Common myeloid progenitor, CD34-positive (primary cell): Measurements from ENCODE around the gene ACIN1.
A peak's percentile ranks its signal among the peaks of the same experiment; 100 is the strongest.

Source experiments
- CTCF ChIA-PET: fragments of 350-600 bp; sonication (Branson Sonifier 250); formaldehyde crosslinking; loops from one replicate; lab custom pipeline; 2021; ENCODE audit warnings: antibody characterized with exemption; lab: Charles Lee
- POLR2A ChIA-PET: fragments of 350-600 bp; sonication (Branson Sonifier 250); formaldehyde crosslinking; loops from one replicate; lab custom pipeline; 2021; ENCODE audit warnings: antibody characterized with exemption; lab: Charles Lee
- DNase-seq, 3 donors: peaks; one replicate each; pipeline versions ENCODE4 v3.0.0 to v3.0.0-alpha.2; 2013
- H3K27ac ChIP-seq, 2 experiments: 1 replicate in 1 of 2; 2 replicates in 1 of 2; pipeline ENCODE4 v1.7.0; 2013; ENCODE audit warnings: inconsistent platforms in 2 of 2, low read length in 2 of 2, mild to moderate bottlenecking in 2 of 2, low read depth in 1 of 2, moderate library complexity in 1 of 2; ENCODE audit not compliant: severe bottlenecking in 2 of 2, insufficient read depth in 1 of 2, poor library complexity in 1 of 2
- H3K27me3 ChIP-seq, 5 experiments: replicated peaks in 2 of 5; 1 replicate in 3 of 5; 2 replicates in 2 of 5; pipeline versions ENCODE4 v1.6.1 to v1.7.0; 2013; ENCODE audit warnings: low read length in 4 of 5, mild to moderate bottlenecking in 2 of 5, moderate library complexity in 2 of 5, inconsistent platforms in 1 of 5; ENCODE audit not compliant: insufficient read depth in 5 of 5, control insufficient read depth in 4 of 5
- H3K36me3 ChIP-seq, 4 experiments: 1 replicate in 2 of 4; 2 replicates in 2 of 4; pipeline versions ENCODE4 v1.6.1 to v1.7.0; 2013; ENCODE audit warnings: low read length in 3 of 4, control low read depth in 1 of 4, mild to moderate bottlenecking in 1 of 4; ENCODE audit not compliant: control insufficient read depth in 4 of 4, insufficient read depth in 4 of 4
- H3K4me1 ChIP-seq, 4 experiments: 1 replicate in 3 of 4; 2 replicates in 1 of 4; pipeline versions ENCODE4 v1.6.1 to v1.7.1; 2013; ENCODE audit warnings: low read length in 3 of 4, mild to moderate bottlenecking in 3 of 4, control low read depth in 1 of 4, inconsistent platforms in 1 of 4, moderate library complexity in 1 of 4; ENCODE audit not compliant: control insufficient read depth in 4 of 4, insufficient read depth in 4 of 4; ENCODE audit errors: control extremely low read depth in 1 of 4
- H3K4me3 ChIP-seq, 7 experiments: 1 replicate in 4 of 7; 2 replicates in 3 of 7; pipeline versions ENCODE4 v1.5.1 to v1.7.0; 2013; ENCODE audit warnings: mild to moderate bottlenecking in 7 of 7, low read length in 6 of 7, moderate library complexity in 6 of 7, inconsistent platforms in 2 of 7, low read depth in 2 of 7, control low read depth in 1 of 7; ENCODE audit not compliant: insufficient read depth in 4 of 7, control insufficient read depth in 1 of 7; ENCODE audit errors: extremely low read depth in 1 of 7
- H3K9me3 ChIP-seq, 5 experiments: 1 replicate in 4 of 5; 2 replicates in 1 of 5; pipeline versions ENCODE4 v1.6.1 to v1.7.1; 2013; ENCODE audit warnings: low read length in 4 of 5, mild to moderate bottlenecking in 2 of 5, inconsistent platforms in 1 of 5, low read depth in 1 of 5, moderate library complexity in 1 of 5; ENCODE audit not compliant: control insufficient read depth in 4 of 5, insufficient read depth in 2 of 5; ENCODE audit errors: control extremely low read depth in 1 of 5
- WGBS: methylation state at CpG from one replicate; pipeline ENCODE4 v1.1.5; 2013; ENCODE audit not compliant: insufficient coverage; 5-methylcytosine and 5-hydroxymethylcytosine counted together

The ACIN1 gene

DNA sequence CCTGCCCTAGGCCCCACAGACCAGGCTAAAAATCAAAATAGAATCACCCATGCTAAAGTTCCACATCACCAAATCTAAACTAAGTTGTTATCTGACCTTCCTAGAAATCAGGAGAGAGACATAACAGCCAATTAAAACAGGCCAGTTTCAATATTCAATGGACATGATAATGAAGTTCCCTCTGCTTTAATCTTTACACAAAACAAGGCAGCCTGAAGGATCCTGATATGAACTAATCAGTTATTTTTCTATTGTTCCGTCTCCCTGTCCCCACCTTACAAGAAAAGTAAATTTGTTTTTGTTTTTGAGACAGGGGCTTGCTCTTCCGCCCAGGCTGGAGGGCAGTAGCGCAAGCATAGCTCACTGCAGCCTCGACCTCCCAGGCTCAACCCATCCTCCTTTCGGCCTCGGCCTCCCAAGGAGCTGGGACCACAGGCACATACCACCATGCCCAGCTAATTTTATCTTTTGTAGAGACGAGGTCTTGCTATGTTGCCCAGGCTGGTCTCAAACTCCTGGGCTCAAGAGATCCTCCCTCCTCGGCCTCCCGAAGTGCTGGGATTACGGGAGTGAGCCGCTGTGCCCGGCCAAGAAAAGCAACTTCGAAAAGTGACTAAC is 29.5 kb upstream of the ACIN1 start:
- no peak overlapping the region for H3K4me3 ChIP-seq
- WGBS, result 96% methylated on average over 9 of the region's 13 CpGs
- H3K36me3 ChIP-seq, result no peaks in the 10 kb centered on the region
- H3K27ac ChIP-seq, result no peak overlapping the region
- H3K27me3 ChIP-seq, result no peaks in the 10 kb centered on the region
- no peaks in the 10 kb centered on the region for H3K9me3 ChIP-seq
- ChIA-PET POLR2A (no interaction called here), CTCF (interaction anchor here (1.2 to 16.7 kb wide), 3 partner anchors 39 to 56 kb away, joined by 3 to 462 read pairs (median 4); partner anchors contain the start of gene SLC7A8)
- DNase-seq, result no peak
- peaks cover 2 to 25% (median 19%) of the 10 kb centered on the region in 4 experiments for H3K4me1 ChIP-seq

DNA sequence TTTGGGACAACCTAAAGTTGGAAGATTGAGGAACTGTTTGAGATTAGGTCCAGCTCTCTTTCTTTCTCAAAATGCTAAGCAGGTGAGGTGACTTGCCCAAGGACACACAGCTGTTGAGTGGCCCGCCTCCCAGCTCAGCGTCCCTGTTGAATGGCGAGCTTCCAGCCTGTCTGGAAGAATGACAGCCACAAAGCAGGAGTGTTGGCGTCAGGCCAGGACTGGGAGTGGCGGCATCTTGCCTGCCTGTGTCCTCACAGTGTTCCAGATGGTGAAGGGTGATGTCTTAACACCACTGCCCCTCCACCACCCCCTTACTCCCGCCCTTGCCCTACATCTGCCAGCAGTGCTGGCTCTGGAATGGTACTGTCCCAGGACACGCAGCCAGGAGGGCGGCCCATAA is 28.5 kb upstream of the ACIN1 start:
- 96% methylated on average over 8 of the region's 8 CpGs for WGBS
- H3K27ac ChIP-seq, result no peak overlapping the region
- CTCF ChIA-PET, result interaction anchor here (1.1 to 16.7 kb wide), 5 partner anchors 12 to 57 kb away, joined by 3 to 462 read pairs (median 3); partner anchors contain the start of gene SLC7A8
- no peak overlapping the region for H3K4me3 ChIP-seq
- H3K36me3 ChIP-seq, result no peaks in the 10 kb centered on the region
- no peaks in the 10 kb centered on the region for H3K9me3 ChIP-seq
- peaks cover 2 to 30% (median 28%) of the 10 kb centered on the region in 4 experiments for H3K4me1 ChIP-seq
- POLR2A ChIA-PET, result interaction anchor here (0.6 kb wide), 1 partner anchor 28 kb away, joined by 3 read pairs; the partner anchor contains the start of gene C14orf119
- no peak for DNase-seq
- no peaks in the 10 kb centered on the region for H3K27me3 ChIP-seq

DNA sequence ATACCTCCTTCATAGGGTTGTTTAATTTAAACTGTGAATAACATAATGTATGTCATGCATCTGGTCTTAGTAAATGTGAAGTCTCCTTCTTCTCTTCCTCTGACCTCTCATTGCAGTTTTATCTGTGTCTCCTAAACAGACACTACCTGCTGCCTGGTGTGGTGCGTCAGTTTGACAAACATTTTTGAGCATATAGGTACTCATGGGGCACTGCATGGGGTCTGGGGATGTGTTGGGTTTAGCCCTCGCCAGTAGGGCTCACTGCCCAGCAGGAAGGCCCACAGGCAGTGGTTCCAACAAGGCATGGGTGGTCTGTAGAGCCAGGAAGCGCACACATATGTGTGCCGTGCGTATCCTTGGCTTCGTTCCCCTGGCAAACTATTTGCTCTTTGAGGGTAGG is 27.1 kb upstream of the ACIN1 start:
- Histone ChIP-seq H3K36me3 (no peaks in the 10 kb centered on the region), H3K27ac (no peak overlapping the region), H3K9me3 (no peaks in the 10 kb centered on the region), H3K4me3 (no peak overlapping the region), H3K27me3 (no peaks in the 10 kb centered on the region), H3K4me1 (peaks cover 2 to 35% (median 29%) of the 10 kb centered on the region in 4 experiments)
- 100% methylated on average over 4 of the region's 6 CpGs for WGBS
- ChIA-PET CTCF (interaction anchor here (0.7 to 16.7 kb wide), 15 partner anchors 9 to 124 kb away, joined by 3 to 462 read pairs (median 4); partner anchors contain the start of genes ACIN1, C14orf119 and SLC7A8), POLR2A (no interaction called here)
- no peak for DNase-seq

DNA sequence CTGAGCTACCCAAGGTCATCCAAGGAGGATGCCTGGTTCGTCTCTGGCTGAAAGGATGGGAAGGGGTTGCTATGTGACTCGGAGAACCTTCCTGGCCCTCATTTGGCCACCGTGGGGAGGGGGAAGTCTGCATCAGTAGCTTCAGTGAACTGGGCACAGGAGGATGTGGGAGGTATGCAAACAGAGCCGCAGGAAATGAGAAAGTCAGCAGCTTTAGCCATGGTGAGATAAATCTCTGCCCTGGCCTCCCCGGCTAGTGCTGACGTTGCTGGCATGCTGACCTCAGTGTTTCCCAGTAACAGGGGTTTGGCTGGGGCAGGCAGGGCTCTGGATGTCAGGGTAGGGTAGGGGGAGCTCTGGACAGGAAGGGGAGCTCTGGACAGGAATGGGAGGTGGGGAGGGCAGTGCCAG is 26.4 kb upstream of the ACIN1 start:
- ChIA-PET CTCF (interaction anchor here (0.7 to 16.7 kb wide), 20 partner anchors 10 to 151 kb away, joined by 3 to 462 read pairs (median 4); partner anchors contain the start of genes ACIN1, C14orf119, CIROP and SLC7A8), POLR2A (no interaction called here)
- Histone ChIP-seq H3K9me3 (no peaks in the 10 kb centered on the region), H3K4me1 (peaks cover 2 to 35% (median 29%) of the 10 kb centered on the region in 4 experiments), H3K27ac (no peak overlapping the region), H3K27me3 (no peaks in the 10 kb centered on the region), H3K36me3 (no peaks in the 10 kb centered on the region), H3K4me3 (no peak overlapping the region)
- no peak for DNase-seq
- WGBS, result 32% methylated on average over 5 of the region's 6 CpGs

- no peaks in the 10 kb centered on the region for H3K9me3 ChIP-seq
- H3K4me3 ChIP-seq, result no peak overlapping the region
- peak; percentile 84 to 89 (median 86) for DNase-seq
- 0% methylated on average over 6 of the region's 9 CpGs for WGBS
- H3K4me1 ChIP-seq, result peaks cover 2 to 35% (median 29%) of the 10 kb centered on the region in 4 experiments
- H3K36me3 ChIP-seq, result no peaks in the 10 kb centered on the region
- no peaks in the 10 kb centered on the region for H3K27me3 ChIP-seq
- POLR2A ChIA-PET, result interaction anchor here (1.3 kb wide), 1 partner anchor 61 kb away, joined by 4 read pairs; no protein-coding TSS in a partner anchor
- CTCF ChIA-PET, result interaction anchor here (0.6 to 16.7 kb wide), 24 partner anchors 10 to 259 kb away, joined by 3 to 462 read pairs (median 4); partner anchors contain the start of genes ACIN1, C14orf119, CIROP and SLC7A8
- peak overlapping the region in 1 of 2 experiments; percentile 68 for H3K27ac ChIP-seq
Measured at GRCh38 chr14:23120541-23121251, 25.8 kb upstream of the ACIN1 start.

DNA sequence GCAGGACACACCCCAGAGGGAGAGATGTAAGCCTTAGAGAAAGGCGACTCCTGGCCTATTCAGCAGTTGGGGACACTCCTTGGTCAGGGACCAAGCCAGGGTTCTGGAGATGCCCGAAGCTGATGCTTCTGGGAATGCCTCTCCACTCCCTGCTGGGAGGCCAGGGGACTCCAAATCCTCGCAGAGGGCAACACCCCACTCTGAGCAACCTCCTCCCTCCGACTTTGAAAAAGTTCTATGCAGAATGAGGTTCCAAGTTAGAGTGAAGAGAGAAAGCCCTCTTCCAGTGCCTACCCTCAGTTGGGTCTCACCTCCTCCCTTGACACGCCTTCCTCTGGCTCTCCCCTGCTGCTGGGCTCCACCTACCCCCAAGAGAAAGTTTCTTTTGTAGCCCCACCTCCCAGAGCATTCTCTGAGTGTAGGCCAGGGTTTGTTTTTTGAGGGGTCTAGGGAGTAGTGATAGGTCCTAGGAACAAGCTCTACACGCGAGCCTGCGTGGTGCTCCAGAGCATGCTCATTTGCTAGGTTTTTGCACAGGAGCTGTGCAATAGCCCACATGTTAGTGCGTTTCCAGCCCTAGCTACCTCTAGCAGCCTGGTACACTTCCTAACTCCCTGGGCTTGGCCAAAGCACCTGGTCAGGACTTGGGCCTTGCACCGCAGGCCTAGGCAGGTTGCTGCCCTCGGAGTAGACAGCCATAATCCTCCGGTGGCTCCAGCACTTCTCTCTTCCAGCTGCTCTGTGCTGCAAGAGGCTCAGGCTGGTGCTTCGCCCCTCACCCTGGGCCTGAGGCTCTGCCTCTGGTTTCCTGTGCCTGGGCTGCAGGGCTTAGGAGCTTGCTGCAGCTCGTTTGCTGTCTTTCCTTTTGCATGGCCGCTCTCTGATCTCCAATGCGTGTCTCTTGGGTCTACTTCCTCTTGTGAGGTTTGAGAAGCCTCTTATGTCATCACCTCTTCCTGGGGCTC is 24.7 kb upstream of the ACIN1 start:
- no peaks in the 10 kb centered on the region for H3K27me3 ChIP-seq
- WGBS, result 57% methylated on average over 14 of the region's 16 CpGs
- peak overlapping the region in 1 of 2 experiments; percentile 68 for H3K27ac ChIP-seq
- H3K4me1 ChIP-seq, result peaks cover 2 to 37% (median 29%) of the 10 kb centered on the region in 4 experiments
- peak in 2 of 3 donors; percentile 73 to 78 for DNase-seq
- ChIA-PET CTCF (interaction anchor here (0.6 to 16.7 kb wide), 13 partner anchors 9 to 260 kb away, joined by 3 to 462 read pairs (median 5); partner anchors contain the start of genes ACIN1, C14orf119 and SLC7A8), POLR2A (interaction anchor here (1.3 kb wide), 1 partner anchor 62 kb away, joined by 4 read pairs; no protein-coding TSS in a partner anchor)
- H3K36me3 ChIP-seq, result no peaks in the 10 kb centered on the region
- no peaks in the 10 kb centered on the region for H3K9me3 ChIP-seq
- peak overlapping the region in 3 of 7 experiments; percentile 6 to 50 (median 15) for H3K4me3 ChIP-seq
